ENCODE results near the gene DMRT3. TPM values are rescaled to one million over a fixed set of nuclear protein-coding genes. Genes with fewer than 3 reads are reported as not detected.

The DMRT3 gene
- total RNA-seq, 1 experiment from 2014 or later = not detected

- Histone ChIP-seq H3K9me3 (no peaks in the 10 kb centered on the region), H3K4me3 (ENCODE audit: low read depth, low read length) (no peak overlapping the region), H3K4me1 (no peaks in the 10 kb centered on the region), H3K27me3 (replicated peaks; ENCODE audit: control insufficient read depth, insufficient read depth, low read length) (no peaks in the 10 kb centered on the region; the same call in 1 of the 2 replicates), H3K36me3 (ENCODE audit: control insufficient read depth, insufficient read depth, low read length) (no peaks in the 10 kb centered on the region)
- Mint-ChIP-seq H3K27ac (ENCODE audit: unreplicated experiment) (no peak overlapping the region), H3K36me3 (ENCODE audit: insufficient read depth, unreplicated experiment) (no peaks in the 10 kb centered on the region), H3K27me3 (ENCODE audit: insufficient read depth, unreplicated experiment) (peaks cover 1% of the 10 kb centered on the region), H3K9me3 (ENCODE audit: unreplicated experiment) (no peaks in the 10 kb centered on the region), H3K4me3 (ENCODE audit: unreplicated experiment) (no peak overlapping the region), H3K4me1 (ENCODE audit: low read depth, unreplicated experiment) (no peaks in the 10 kb centered on the region)
- POLR2A ChIA-PET = no interaction called here
- no TSS peak for BruUV-seq (replicated peaks)
- CTCF ChIA-PET = no interaction called here
- DNase-seq = no peak
- TF ChIP-seq CTCF (IDR thresholded peaks at IDR 0.05; ENCODE audit: insufficient read depth in 1 of 2, low read depth in 1 of 2, low read length in 1 of 2, severe bottlenecking in 1 of 2, unreplicated experiment in 1 of 2) = no peak
- intact Hi-C loops (cut with micrococcal nuclease; ENCODE audit: unreplicated experiment) = no loop called here
These were observed 6.9 kb upstream of the DMRT3 start for GRCh38 chr9:969310-970150.

GRCh38 chr9:970151-970996, 6.1 kb upstream of the DMRT3 start:
- no TSS peak for BruUV-seq (replicated peaks)

More at GRCh38 chr9:970151-970996, 6.1 kb upstream of the DMRT3 start:
- no peaks in the 10 kb centered on the region for H3K9me3 ChIP-seq
- ChIA-PET CTCF (no interaction called here), POLR2A (no interaction called here)
- no peaks in the 10 kb centered on the region for H3K27me3 Mint-ChIP-seq (ENCODE audit: insufficient read depth, unreplicated experiment)
- H3K4me3 Mint-ChIP-seq (ENCODE audit: unreplicated experiment) = no peak overlapping the region
- no peak overlapping the region for H3K4me3 ChIP-seq (ENCODE audit: low read depth, low read length)
- DNase-seq = no peak
- no peaks in the 10 kb centered on the region for H3K9me3 Mint-ChIP-seq (ENCODE audit: unreplicated experiment)
- no peaks in the 10 kb centered on the region for H3K4me1 ChIP-seq
- no peaks in the 10 kb centered on the region for H3K36me3 ChIP-seq (ENCODE audit: control insufficient read depth, insufficient read depth, low read length)
- H3K4me1 Mint-ChIP-seq (ENCODE audit: low read depth, unreplicated experiment) = no peaks in the 10 kb centered on the region
- no peak for TF ChIP-seq CTCF (IDR thresholded peaks at IDR 0.05; ENCODE audit: insufficient read depth in 1 of 2, low read depth in 1 of 2, low read length in 1 of 2, severe bottlenecking in 1 of 2, unreplicated experiment in 1 of 2)
- intact Hi-C loops (cut with micrococcal nuclease; ENCODE audit: unreplicated experiment) = no loop called here
- H3K27me3 ChIP-seq (replicated peaks; ENCODE audit: control insufficient read depth, insufficient read depth, low read length) = no peaks in the 10 kb centered on the region; the same call in 1 of the 2 replicates
- no peaks in the 10 kb centered on the region for H3K36me3 Mint-ChIP-seq (ENCODE audit: insufficient read depth, unreplicated experiment)
- H3K27ac Mint-ChIP-seq (ENCODE audit: unreplicated experiment) = no peak overlapping the region

All from Caco-2 (cell line).